ENCODE results near the gene FOXN3.

The FOXN3 gene

DNA sequence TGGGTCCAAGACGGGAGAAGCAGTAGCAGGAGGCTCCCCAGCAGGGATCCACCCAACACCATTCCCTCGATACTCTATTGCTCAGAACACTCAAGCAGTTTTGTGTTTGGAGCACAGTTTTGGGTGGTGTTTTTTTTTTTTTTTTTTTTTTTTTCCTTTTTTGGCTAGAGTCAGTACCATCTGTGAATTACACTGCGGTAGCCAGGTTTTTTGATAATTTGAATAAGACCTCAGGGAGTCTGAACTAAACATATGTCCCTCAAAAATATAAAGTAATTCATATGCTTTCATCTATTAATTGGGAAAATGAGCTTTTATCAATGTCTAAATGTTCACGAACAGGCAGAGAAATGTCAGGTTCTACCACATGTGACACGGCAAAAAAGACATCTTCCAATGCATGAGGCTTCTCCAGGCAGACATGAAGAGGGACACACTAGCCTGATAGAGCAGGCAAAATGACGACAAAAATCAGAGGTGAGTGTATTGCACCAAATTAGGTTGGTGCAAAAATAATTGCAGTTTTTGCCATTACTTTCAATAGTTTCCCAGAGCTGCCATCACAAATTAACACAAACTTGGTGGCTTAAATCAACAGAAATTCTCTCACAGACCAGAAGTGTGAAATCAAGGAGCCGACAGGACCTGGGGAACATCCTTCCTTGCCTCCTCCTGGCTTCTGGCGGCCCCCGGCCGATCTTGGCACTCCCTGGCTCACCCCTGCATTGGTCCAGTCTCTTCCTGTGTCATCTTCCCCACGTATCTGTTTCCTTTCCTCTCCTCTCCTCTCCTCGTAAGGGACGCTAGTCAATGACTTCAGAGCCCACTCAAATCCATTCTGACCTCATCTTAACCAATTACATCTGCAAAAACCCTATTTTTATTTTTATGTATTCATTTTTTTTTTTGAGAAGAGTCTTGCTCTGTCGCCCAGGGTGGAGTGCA, 33.9 kb downstream of the FOXN3 start:
- no peak for DNase-seq (ENCODE audit: low read depth in 3 of 3)

DNA sequence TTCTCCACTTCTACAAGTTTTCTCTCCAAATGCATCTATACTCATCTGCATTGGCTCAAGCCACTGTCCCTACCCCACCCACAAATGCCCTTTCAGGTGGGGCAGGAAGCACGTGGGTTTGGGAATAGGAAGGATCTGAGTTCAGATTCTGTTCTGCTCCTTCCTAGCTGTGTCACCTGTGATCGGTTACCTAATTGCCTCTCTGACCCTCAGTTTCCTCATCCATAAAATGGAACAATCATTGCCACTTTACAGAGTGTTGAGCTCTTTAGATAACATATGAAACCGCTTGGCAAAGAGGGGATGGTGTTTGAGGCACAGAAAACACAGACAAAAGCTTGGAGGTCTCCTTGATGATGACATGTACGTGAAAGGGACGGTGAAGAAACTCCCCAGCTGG, 34.5 kb downstream of the FOXN3 start:
- DNase-seq (ENCODE audit: low read depth in 3 of 3), result no peak

DNA sequence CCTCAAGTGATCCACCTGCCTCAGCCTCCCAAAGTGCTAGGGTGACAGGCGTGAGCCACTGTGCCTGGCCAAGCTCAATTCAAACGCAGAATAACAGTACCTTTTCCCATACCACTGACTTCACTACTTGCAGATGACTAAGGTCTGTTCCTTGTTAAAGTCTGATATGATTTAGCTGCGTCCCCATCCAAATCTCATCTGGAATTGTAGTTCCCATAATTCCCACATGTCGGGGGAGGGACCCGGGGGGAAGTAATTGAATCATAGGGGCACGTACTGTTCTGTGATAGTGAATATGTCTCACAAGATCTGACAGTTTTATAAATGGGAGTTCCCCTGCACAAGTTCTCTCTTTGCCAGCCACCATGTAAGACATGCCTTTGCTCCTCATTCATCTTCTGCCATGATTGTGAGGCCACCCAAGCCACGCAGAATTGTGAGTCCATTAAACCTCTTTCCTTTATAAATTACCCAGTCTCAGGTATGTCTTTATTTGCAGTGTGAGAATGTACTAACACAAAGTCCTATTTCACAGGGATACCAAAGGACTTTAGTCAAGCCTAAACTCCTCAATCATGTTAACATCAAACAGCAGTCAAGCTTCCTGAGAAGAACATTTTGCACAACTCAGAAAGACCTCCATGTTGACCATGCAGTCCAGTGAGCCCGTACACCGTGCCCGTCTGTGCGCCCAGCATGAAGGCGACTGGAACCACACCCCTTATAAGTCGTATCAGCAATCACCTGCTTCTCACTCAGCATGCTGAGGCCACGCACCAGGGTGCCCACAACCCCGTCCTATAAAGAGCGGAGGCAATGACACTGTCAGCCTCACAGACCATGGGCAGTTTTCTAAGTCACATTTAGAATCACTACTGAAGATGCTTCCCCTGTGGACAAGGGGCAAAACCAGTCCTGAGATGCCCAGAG, 36.9 kb downstream of the FOXN3 start:
- no peak for DNase-seq (ENCODE audit: low read depth in 3 of 3)

DNA sequence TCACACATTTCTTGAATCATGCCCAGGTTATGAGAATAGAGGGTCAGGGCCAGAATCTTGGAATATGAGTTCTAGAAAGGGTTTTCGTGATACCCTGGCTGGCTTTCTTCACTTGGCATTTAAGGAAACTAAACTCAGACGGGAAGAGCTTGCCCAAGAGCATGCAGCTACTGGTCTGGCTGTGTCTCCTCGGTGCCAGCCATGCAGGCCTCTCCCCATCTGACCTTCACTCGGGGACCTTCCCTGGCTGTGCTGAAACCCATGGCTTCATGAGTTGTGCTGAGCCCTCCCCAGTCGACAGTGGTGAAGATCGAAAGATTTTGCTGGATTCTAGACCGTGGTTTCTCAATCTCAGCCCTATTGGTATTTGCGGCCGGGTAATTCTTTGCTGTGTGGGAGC, 38.0 kb downstream of the FOXN3 start:
- no peak for DNase-seq (ENCODE audit: low read depth in 3 of 3)

DNA sequence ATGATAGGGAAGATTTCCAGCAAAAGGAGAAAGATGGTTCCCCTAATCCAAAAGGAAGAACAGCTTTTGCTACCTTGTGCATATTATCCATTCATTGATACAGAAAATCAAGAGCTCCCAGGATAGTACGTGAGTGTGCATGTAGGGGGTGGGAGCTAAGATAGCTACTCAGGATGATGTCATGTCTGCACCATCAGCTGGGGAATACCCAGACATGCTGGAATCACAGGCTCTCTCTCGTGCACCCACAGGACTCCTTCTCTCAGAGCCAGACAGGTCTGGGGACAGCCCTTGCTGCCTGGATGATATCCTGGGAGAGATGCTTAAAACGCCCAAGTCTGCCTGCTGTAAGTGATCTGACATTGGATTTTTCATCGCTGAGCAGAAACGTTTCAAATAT, 38.9 kb downstream of the FOXN3 start:
- peak in 1 of 3 donors; percentile 20 for DNase-seq (ENCODE audit: low read depth in 3 of 3)

DNA sequence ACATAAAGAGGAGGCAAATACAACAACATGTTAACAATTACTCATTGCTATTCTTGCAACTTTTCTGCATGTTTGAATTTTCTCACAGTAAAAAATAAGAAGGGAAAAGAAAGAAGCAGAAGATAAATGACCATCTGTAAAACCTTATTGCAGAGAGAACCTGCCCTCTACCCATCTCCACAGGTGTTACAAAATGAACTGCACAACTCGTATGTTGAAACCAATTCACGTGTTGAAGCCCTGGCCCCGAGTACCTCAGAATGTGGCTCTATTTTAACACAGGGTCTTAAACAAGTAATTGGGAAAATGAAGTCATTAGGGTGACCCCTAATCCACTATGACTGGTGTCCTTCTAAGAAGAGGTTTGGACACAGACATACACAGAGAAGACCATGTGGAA, 39.5 kb downstream of the FOXN3 start:
- no peak for DNase-seq (ENCODE audit: low read depth in 3 of 3)

DNA sequence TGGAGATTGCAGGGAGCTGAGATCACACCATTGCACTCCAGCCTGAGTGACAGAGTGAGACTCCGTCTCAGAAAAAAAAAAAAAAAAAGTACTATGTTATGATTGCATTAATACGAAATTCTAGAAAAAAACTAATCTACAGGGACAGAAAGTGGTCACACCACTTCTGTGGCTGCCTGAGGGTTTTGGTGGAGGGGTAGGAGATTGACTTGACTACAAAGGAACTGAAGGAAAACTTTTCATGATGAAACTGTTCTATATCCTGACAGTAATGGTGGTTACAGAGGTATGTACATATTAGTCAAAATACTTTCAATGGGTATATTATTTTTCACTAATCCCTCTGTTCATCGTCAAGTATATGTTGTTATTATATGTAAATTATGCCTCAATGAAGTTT, 42.1 kb downstream of the FOXN3 start:
- DNase-seq (ENCODE audit: low read depth in 3 of 3), result no peak

DNA sequence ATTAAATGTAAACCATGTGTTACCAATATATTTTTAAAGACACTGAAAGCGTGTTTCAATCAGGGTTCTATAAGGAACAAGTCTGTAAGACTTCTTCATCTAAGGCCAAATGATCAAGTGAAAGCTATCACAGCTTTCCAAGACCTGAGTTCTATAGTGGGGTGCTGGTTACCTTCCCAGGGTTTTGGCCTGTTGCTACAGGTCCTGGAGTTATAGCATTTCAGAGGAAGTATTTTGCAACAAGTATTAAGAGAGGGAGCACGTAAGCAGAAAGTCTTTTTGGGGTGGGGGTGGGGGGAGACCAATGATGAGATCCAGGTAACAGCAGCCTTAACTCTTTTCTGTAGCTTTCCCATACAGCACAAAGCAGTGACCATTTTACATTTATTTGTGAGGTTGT, 43.8 kb downstream of the FOXN3 start:
- DNase-seq (ENCODE audit: low read depth in 3 of 3), result no peak

DNA sequence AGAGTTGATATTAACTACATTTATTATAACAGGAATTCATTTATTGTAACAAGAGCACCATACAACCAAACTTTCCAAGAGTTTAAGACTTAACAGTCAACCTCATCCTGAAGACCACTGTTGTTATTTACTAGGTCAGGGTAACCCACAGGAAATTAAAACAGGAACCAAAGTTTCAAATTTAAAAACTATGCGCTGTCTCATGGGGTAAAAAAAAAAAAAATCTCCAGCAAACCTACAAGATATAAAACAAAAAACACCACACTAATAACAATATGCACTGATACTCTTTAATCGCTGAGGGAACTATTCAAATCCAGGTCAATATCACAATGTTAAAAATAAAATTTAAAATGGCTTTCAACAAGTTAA, 44.5 kb downstream of the FOXN3 start:
- no peak for DNase-seq (ENCODE audit: low read depth in 3 of 3)

DNA sequence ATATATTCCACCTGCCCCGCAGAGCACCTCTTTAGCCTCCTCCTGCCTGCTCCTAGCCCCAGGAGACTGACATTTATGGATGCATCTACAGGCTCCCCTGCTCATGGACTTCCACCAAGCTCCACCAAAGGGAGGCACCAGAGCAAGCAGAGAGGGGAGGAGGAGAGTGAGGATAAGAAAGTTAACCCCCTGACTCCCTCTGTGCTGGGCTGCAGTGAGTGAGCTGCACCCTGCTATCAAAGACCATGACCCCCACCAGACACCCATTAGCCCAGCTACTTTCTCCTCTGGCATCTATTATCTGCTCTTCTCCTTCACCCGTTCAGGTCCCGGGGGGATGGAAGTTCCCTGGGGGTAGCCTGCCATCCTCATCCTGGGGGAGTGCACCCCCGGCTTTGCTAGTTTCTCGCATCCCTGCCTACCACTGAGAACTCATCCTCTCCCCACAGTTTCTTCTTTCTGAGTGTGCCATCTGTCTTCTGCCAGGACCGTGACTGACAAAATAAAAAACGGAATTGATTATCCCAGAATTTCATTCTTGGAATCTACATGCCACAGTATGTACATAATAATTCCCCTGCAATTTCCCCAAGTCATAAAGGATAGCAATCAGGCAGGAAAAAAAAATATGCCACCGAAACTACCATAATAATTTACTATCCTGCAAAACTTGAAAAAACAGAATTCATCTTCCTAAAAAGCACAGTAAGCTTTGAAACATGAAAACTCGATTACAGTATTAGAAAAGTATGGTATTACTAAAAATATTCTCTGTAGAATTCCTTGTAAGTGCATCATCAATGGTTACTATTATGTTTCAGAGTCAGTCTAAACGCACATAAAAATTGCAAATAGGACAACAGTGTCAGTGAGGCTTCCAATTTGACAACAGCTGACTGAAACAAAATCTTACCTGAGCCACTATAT, 45.2 kb downstream of the FOXN3 start:
- no peak for DNase-seq (ENCODE audit: low read depth in 3 of 3)

DNA sequence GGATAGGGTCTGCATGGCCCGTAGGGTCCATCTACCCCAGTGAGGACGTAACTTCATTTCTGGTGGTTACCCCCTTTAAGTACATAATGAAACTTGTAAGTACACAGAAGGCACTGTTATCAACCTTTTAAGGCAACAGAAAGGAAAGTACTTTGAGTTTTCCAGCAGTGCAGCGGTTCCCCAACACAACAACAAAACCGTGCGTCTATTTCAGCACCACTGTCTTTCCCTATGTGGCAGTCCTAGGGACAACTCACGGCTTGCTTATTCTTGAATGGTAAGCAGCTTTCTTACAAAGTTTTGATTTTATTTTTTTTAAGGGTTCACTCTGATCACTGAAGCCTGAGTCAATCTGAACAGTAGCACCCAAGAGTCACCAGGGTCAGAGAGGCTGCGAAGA, 46.3 kb downstream of the FOXN3 start:
- no peak for DNase-seq (ENCODE audit: low read depth in 3 of 3)

DNA sequence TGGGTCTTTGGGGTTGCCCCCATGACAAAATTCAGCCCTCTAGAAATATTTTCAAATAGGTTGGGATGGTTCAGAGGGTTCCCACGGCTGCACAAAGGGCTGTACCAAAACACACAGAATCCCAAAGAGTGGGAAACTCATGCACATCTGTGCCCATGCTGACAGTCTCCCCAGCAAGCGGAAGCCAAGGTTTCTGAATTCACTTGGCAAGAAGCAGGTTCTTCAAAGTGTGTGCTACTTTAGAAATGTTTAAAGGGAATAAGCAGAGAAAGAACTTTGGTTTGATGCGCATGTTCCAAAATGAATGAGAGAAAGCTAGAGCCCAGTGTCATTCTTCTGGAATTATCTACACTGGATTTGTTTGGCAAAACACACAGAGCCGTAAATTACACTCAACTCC, 46.7 kb downstream of the FOXN3 start:
- DNase-seq (ENCODE audit: low read depth in 3 of 3), result no peak

DNA sequence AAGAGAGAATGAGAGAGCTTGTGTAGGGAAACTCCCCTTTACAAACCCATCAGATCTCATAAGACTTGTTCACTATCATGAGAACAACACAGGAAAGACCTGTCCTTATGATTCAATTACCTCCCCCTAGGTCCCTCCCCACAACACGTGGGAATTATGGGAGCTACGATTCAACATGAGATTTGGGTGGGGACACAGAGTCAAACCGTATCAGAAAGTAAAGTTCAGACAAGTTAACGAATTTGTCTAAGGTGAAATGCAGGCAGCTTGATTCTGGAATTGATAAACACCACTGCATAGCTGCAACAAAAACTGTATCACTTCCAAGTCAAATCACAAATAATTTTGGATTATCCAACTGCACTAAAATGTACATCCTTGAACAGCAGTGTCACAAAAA, 47.4 kb downstream of the FOXN3 start:
- DNase-seq (ENCODE audit: low read depth in 3 of 3), result no peak

DNA sequence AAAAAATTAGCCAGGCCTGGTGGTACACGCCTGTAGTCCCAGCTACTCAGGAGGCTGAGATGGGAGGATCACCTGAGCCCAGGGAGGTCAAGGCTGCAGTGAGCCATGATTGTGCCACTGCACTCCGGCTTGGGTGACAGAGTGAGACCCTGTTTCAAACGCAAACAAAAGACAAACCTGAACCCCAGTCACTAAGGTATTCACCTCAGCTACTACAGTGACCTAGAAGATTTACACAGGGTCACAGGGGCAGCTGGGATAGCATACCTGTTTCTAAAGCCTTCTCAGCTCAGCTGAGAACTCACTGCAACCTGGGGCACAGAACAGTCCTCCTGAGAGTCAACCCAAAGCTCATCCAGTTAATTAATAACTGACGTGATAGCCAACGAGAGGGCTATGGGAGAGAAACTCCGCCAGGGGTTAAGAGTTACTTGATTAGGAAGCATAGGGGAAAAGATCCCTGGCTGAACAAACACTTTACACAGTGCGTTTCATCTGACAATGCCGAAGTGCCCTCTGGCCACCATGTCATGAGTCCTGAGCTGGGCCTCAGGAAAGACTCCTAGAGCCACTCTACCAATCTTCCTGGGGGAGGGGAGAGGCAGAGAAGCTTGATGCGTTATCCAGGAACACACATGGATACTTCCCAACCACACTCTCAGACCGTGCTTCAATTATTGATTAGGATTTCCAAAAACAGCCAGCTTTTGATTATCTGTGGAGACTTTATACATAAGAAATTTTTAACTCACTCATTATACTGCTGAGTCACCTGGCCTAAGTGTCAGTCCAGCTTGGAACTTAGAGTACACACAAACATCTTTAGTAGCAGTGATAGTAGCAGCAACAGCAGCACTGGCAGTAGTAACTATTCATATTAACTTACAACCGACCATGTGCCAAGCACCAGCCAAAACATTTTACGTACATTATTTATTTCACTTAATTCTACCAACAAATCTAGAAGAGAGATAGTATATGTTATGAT, 48.2 kb downstream of the FOXN3 start:
- no peak for DNase-seq (ENCODE audit: low read depth in 3 of 3)

DNA sequence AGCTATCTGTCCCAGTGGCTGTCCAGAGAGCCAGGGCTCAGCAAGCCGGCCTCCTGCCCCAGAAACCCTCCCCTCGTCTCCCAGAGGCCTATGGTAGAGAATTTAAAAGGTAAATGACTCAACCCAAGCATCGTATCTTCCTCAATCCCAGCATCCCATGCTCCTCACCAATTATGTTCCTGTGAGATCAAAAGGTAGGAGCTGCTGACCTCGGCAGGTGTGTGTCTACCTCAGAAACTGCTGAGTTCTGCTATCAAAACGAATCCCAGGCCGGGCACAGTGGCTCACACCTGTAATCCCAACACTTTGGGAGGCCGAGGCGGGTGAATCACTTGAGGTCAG, 49.3 kb downstream of the FOXN3 start:
- no peak for DNase-seq (ENCODE audit: low read depth in 3 of 3)

DNA sequence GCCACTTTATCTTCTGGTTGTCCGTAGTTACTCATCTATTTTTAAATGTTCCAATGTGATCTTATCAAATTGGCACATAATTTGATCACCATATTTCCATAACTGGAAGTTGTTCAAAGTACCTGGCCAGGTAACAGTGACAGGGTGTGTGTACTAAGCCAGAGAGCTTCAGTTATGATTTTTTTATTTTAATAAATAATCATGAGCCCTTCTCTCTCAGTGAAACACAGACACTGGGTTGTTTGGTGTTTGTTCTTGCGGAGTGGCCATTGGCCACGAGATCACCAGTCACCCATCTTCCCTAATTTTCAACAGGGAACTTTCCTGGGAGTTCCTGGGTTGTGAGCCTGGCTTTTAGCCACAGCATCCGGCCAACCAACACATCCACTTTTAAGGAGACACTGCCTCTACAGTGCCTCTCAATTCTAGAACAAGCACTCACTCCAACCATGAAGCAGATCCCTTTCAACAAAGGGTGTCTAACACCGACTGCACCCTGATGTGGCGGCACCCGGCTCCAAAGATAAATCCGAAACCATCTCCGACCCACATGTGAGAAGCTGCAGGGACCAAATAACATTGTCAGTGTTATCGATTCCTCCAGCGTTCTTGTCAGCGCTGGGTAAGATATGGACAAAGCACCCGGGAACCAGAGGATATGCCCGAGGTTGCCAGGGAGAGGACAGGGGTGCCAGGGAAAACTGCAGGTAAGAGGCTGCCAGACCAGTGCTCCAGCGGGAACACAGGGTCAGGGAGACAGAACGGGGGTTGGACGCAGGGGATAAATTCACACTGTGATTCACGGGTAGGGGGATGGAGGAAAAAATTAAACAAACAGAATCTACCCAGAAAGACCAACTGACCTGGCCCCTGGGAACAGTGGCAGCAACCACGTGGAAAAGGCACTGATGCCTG, 49.9 kb downstream of the FOXN3 start:
- DNase-seq (ENCODE audit: low read depth in 3 of 3), result no peak

DNA sequence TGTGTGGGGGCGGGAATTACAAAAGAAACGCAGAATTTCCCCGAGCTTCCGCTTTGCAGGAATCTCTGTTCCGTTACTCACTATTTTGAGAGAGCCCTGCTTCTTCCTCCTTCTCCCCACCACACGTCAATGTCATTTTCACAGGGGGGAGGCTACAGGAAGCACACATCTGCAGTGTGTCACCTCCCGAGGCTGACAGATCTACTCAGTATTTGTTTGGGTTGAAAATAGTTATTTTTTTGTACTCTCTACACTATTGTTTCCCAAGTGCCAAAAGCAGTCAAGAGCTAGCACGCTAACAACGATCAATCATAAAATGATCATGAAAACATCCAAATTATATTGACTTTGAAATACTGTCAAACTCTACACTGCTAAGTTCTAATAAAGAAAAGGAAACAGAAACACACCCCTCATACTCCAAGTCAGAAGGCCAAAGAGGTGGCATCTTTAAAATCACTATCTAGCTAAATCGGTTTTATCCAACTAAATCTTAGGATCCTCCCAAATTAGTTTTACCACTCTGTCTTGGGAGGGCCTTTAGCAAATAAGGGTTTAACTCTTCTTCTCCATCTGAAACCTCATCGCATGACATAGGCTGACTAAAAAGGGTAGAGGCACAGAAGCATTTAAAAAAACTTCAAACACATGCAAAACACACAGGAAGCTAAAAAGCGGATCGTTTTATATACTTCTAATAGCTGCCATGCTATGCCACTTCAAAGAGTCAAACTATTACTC, 51.8 kb downstream of the FOXN3 start:
- peak; percentile 23 to 33 (median 27) for DNase-seq (ENCODE audit: low read depth in 3 of 3)

DNA sequence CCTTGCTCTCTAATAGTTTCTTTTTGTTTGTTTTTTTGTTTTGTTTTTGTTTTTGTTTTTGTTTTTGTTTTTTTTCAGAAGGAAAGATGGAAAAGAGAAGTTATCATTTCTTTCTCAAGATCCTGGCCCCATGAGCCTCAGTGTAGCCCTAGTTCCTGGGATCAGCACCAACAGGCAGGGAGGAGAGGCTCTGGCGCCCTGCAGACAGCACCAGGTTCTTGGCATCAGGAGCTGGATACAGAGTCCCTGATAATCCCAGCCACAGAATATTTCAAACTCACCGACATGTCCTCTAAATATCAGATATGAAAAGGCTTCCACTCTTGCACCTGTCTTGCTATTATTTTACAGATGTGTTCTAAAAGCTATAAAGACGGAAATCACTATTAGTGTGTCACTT, 52.7 kb downstream of the FOXN3 start:
- DNase-seq (ENCODE audit: low read depth in 3 of 3), result no peak

DNA sequence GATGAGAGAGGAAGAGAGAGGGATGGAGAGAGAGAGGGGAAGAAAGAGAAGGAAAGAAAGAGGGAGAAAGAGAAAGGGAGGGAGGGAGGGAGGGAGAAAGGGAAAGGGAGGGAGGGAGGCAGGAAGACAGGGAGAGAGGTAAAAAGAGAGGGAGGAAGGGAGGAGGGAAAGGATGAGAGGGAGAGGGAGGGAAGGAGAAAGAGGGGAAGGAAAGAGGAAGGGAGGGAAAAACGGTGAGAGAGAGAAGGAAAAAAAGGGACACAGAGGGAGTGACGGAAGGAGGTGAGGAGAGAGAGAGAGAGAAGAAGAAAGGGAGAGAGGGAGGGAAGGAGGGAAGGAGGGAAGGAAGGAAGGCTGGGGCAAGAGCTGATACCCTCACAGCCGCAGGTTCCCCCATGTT, 56.8 kb downstream of the FOXN3 start:
- no peak for DNase-seq (ENCODE audit: low read depth in 3 of 3)
